C4-2B (cell line): ENCODE data around the gene ACTR8.

Source experiments
- H3K27ac ChIP-seq: fragments of 450-650 bp; 2 replicates; pipeline ENCODE4 v1.5.1; 2017
- ZFX ChIP-seq: fragments of 450-650 bp; IDR thresholded peaks from 2 replicates; pipeline ENCODE4 v1.6.1; 2017
- TF ChIP-seq, protein P1 (sequence below): fragments of 450-650 bp; conservative IDR thresholded peaks from 2 replicates; pipeline ENCODE4 v1.5.1; 2017; ENCODE audit warnings: mild to moderate bottlenecking

The ACTR8 gene

DNA sequence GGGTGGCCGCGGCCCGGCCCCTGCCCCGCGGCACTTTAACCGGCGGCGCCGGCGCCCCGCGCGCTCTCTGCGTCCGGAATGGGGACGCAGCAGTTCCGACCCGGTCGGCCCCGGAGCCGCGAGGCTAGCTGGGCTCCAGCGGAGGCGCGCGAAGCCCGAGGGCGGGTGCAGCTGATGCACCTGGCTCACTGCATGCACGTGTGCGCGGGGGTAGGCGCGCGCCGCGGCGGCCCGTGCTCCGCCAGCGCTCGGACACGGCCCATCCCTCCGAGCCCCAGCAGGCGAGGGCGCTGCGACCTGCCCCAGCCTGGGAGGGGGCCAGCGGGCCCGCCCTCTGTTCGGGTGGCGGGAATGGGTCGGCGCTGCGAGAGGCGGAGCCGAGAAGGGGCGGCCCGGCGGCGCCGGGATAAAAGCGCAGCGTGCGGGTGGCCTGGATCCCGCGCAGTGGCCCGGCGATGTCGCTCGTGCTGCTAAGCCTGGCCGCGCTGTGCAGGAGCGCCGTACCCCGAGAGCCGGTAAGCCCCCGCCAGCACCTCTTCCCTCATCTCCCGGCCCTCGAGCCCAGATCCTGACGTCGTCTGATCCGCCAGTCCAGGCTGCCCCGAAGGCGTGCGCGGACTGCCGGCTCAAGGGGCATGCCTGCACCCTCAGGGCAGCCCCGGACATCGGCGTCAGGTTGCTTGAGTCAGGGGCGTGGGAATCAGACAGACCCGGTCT lies 35.7 kb downstream of the ACTR8 start, which contains the start of the genes CHDH and IL17RB:
Gene CHDH, minus strand, starts transcription at position 286 of the 717 bp plus-strand sequence. CDS start 22,411 bp downstream, outside the sequence.
Gene IL17RB, plus strand, starts transcription at position 435 of the 717 bp plus-strand sequence. Its CDS starts 21 bp downstream, at position 456.
- H3K27ac ChIP-seq = peak within 1 kb of the TSS; percentile 94
- TF ChIP-seq, protein P1, sequence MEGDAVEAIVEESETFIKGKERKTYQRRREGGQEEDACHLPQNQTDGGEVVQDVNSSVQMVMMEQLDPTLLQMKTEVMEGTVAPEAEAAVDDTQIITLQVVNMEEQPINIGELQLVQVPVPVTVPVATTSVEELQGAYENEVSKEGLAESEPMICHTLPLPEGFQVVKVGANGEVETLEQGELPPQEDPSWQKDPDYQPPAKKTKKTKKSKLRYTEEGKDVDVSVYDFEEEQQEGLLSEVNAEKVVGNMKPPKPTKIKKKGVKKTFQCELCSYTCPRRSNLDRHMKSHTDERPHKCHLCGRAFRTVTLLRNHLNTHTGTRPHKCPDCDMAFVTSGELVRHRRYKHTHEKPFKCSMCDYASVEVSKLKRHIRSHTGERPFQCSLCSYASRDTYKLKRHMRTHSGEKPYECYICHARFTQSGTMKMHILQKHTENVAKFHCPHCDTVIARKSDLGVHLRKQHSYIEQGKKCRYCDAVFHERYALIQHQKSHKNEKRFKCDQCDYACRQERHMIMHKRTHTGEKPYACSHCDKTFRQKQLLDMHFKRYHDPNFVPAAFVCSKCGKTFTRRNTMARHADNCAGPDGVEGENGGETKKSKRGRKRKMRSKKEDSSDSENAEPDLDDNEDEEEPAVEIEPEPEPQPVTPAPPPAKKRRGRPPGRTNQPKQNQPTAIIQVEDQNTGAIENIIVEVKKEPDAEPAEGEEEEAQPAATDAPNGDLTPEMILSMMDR = no peak
- TF ChIP-seq ZFX = peak; percentile 72

DNA sequence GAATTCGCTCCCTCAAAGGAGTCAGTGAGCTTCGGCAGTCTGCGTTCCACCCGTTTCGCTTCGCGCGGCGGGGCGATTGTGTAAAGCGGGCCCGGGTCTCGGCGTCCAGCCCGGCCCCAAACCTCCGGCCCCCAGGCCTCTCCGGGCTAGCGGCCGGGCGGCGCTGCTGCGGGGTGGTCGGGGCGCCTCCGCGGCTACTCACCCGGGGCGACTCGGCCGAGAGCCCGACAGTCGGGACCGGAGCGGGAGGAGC lies 36.1 kb downstream of the ACTR8 start:
- TF ChIP-seq, protein P1 = peak; percentile 43
- peak; percentile 81; the same call in 1 of the 2 replicates for TF ChIP-seq ZFX
- peak overlapping the region; percentile 94 for H3K27ac ChIP-seq

DNA sequence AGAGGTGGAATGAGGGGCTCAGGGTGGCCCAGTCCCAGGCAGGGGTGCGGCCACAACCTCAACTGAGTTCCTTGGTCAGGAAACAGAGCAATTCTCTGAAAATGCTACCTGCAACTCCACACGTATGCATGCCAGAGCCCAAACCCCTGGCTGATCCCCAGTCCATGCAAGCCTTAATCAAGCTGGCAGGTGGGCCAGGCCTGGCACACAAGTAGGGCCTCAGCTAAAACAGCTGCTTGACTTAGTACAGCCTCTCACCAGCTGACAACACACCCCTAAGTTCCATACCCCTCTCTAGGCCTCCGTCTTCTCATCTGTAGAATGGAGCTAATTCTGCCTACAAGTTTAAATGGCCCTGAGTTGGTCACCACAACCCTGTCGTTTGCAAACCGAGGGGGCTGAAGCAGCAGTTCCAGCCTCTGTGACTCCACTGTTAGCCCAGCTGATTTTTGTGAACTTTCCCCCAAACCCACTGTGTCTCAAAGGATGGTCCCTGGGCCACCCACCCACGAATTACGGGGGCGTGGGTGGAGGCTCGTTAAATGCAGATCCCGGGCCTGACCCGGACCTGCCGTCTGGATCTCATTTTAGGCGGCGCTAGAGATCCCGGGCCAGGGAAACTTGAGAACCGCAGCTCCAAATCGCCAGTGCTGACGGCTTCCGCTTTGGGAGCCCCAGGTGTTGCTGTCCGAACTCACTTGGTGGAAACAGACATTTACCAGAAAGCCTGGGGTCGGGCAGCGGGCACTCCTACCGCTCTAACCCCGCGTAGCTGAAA lies 36.7 kb downstream of the ACTR8 start:
- peak overlapping the region; percentile 94 for H3K27ac ChIP-seq
- TF ChIP-seq ZFX = no peak
- TF ChIP-seq, protein P1 = peak; percentile 68

DNA sequence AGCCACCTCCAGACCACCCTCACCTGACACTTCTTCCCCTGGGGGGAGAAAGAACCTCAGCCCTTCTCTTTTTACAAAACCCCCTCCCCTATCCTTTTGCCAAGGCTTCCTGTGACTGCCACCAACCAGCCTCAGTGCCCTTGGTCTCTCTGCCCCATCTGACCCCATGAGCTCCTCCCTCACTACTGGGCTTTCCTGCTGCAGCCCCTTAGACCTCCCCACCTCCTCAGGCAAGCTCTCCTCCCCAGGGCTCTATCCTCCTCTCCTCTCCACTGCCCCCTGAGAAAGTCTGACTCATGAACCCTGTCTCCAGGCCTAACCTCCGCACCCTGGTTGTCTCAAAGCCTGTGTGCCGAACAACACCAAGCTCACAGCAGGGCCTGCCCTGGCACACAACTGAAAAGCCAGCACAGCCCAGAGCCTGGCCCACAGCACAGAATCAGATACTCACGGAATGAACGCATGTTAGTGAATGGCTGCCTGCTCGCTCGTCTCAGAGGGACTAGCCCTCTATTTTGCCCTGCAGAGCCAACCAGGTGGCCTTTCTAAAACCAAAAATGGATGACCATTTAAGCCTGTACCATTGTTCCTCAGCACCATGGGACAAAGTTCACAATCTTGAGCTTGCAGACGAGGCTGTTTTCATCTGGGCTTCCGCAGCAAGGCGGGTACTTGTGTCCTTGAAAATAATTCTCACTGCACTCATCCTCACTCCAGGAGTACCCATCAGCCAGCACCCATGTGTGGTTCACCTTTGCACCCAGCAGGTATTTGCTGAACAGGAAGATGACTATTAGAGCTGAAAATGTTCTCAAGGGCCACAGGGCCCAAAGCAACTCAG lies 37.5 kb downstream of the ACTR8 start:
- TF ChIP-seq, protein P1 = no peak
- TF ChIP-seq ZFX = no peak
- peak overlapping the region; percentile 94 for H3K27ac ChIP-seq

DNA sequence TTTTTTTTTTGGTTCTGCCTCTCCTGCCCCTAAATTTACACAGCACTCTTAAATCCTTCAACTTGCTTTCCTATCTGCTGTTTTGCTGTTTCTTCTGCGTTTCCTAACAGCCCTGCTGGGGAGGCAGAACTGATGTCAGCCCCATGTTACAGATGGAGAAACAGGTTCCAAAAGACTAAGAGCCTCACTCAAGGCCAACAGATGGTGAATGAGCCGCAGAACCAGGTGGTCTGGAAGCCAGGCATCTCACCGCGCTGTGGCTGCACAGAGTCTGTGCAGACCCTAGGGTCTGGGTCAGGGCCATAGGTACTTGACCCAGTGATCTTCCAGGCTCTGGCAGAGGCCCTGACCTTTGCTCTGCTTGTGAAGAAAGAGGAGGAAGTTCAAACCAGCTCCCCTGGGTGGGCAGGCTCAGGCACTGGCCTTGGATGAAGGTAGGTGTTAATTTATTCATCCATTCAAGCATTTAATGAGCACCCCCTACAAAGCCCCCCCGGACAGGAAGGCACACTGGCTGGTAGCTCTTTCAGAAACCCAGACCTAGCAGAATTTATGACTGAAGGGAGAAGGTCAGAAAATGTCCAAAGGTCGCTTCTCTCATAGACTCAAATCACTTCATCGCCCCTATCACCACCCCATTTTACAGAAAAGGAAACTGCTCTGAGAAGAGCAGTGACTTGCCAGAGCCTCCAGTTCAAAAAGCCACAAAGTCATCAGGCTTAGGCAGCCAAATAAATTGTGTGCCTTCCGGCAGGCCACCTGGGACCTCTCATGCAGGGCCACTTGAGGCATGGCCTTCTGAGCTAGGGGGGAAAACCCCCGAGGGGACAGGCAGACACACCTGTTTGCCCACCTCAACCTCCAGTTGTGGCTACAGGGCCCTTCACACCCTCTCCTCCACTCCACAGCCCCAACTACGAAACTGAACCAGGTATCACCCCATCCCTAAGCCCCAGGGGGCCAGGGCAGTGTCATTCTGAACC lies 38.5 kb downstream of the ACTR8 start:
- TF ChIP-seq, protein P1 = no peak
- TF ChIP-seq ZFX = no peak
- peak overlapping the region; percentile 94; the same call in 1 of the 2 replicates for H3K27ac ChIP-seq

DNA sequence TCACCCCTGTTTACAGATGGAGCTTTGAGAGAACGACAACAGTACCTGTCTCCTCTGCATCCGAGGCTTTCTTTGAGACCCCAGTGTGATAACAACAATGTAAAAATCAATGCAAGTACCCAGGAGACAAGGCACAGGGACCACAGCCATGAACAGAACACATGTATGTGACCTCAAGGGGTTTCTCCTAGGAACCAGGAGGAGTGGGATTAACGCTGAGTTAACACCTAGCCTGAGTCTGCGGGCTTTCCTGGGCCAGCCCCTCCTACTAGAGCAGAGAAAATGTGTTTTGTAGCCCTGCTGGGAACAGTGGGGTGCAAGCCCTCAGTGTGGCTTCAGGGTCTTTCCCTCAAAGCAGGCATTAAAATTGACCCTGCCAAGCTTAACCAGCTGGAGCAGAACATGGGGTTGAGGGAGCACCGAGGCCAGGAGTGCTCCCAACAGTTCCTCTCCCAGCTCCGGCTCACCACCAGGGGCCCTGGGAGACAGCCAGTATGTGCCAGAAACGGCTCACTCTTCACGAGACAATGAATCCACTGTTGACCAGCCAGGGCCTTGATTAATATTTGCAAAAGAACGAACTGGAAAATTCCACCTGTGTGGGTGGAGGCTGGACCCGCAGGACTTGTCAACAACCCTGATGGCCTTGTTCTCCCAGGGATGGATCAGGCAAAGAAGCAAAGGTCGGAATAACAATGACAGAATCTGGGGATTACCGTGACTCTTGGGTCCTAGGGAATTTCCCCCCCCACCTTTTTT lies 39.3 kb downstream of the ACTR8 start:
- H3K27ac ChIP-seq = peak overlapping the region; percentile 94
- no peak for TF ChIP-seq ZFX
- TF ChIP-seq, protein P1 = peak; percentile 31
